Measurements from ENCODE around the gene EHMT1.
A peak's percentile ranks its signal among the peaks of the same experiment; 100 is the strongest.

EHMT1 gene

DNA sequence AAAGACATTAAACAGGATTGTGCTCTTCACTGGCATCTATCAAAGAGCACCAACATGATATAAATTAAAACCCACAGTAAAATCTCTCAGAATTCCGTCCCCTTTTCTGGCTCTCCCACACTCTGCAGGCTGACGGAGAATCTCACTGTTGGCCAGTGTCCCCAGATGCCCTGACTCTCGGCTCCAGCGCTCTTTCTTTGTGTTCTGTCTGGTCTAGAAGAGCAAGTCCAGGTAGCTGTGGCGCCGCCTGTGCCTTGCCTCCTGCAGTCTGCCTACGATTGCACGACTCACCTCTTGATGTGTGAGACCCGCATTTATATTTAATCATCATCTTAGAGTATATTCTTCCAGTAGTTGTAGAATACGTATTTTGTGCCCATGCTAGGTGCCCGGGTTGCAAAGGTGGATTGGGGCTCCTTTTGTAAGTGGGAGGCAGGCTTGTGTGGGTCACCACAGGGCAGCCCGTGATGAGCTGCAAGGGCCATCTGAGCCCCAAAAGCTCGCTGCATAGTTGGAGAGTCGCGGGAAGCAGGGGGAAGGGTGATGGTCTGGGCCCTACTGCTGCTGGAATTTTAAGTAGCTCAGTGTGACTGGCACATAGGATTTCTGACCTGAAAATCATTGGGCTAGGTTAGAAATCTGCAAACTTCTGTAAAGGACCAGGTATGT is 55.6 kb downstream of the EHMT1 start:
- DNase-seq (ENCODE audit: low spot score): no peak

DNA sequence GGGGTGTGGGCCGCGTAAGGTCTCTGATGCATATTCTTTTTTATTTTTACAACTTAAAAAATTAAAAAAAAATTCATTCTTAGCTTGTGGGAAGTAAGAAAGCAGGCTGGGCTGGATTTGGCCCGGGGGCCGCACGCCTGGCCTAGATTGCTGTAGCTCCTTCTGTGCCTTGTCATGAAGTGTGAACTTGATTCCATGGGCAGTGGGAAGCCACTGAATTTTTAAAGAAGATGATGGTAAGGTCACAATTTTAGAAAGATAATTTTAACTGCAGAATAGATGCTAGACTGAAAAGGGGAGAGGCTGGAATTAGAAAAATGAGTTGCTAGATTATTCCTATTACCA is 56.1 kb downstream of the EHMT1 start:
- DNase-seq (ENCODE audit: low spot score): no peak

DNA sequence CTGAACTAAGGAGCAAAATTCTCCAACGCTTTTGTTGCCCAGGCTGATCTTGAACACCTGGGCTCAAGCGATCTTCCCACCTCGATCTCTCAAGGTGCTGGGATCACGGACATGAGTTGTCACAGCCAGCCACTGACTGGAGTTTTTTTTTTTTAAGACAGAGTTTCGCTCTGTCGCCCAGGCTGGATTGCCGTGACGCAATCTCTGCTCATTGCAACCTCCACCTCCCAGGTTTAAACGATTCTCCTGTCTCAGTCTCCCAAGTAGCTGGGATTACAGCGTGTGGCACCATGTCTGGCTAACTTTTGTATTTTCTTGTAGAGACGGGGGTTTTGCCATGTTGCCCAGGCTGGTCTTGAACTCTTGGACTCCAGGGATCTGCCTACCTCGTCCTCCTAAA is 58.2 kb downstream of the EHMT1 start:
- DNase-seq (ENCODE audit: low spot score): no peak

DNA sequence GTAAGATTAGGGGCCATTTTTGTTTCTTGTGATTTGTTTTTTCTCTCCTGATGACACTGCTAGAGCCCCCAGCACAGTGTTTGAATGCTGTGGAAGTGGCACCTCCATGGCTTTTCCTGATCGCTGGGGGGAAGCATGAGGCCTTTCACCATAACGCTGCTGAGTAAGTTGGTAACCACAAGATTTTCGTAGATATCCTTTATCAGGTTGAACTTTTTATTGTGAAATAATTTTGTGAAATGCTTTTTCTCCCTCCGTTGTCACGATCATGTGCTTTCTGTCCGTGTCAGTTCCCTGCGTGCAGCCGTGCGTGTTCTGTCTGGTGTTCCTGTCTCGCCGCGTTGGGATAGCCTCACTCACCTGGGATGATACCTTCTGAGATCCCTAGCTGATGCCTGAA is 59.4 kb downstream of the EHMT1 start:
- DNase-seq (ENCODE audit: low spot score): no peak

DNA sequence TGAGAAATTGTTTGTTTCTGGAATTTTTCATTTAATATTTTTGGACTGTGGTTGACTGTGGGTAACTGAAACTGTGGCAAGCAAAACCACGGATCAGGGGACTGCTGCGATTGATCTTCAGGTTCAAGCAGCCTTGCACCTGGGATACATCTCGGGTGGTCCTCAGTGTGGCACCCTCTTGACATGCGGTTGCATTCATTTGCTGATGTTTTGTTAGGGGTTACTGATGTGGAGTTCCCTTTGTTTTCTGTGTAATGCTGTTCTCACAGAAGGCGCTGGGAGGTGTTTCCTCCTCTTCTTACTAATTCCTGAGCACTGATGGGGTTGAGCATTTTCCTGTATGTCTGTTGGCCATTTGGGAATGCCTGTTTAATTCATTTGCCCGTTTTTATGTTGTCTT is 60.4 kb downstream of the EHMT1 start:
- no peak for DNase-seq (ENCODE audit: low spot score)

DNA sequence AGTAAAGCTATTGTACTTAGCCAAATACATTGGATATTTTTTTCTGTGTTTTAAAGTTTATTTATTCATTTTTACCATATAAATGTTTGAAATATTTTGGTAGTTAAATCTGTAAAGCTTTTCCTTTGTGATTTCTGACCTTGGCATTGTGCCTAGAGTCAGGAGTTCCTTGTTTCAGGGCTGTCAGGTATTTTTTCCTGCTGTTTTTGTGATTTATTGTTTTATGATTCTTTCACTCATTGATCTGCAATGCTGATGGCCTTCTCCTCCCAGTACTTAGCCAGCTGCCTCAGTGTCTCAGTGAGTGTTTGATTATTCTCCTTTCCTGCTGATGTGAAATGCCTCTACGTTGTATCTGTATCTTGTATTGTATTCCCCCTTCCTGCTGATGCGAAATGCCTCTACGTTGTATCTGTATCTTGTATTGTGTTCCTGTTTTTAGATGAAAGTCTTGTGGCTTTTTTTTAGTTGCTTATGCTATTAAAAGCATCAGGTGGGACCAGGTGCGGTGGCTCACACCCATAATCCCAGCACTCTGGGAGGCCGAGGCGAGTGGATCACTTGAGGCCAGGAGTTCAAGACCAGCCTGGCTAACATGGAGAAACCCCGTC is 61.0 kb downstream of the EHMT1 start:
- DNase-seq (ENCODE audit: low spot score): no peak

DNA sequence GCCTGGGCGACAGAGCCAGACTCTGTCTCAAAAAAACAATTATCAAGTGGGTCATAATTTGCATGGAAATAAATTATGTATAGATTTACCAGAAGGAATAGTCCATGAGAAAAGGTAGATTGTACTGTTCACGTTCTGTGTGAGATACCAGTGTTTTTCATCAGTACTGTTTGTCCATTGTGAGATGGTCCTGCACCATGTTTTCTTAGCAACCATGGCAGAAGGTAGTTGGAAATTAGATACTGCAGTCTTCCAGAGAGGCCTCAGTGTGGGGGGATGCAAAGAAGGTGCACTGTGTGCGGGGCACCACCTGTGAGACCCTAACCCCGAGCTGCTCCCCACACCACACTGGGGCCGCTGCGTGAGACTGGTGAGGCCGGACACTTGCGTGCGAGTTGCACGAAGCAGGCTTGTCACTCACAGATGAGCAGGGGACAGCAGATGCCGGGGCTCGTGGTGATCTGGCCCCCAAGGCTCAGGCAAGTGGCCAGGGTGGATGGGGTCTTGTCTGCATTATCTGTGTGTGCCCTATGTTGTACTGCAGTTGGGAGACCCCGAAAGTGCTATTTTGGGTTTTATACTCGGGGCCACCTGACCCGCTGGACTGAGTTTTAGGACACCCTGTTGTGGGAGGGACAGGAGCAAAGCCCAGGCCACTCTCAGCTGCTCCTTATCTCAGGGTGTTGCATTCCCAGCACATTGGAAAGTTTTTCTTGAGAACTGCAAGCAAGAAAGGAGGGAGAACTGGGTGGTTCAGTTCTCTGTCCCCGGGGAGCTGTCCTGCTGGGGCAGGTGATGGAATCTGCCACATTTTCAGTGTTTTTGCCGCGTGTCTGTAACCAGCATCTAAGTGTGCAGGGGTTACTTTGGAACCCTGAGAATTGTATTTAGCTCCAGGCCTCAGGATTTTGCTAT is 61.9 kb downstream of the EHMT1 start:
- no peak for DNase-seq (ENCODE audit: low spot score)

DNA sequence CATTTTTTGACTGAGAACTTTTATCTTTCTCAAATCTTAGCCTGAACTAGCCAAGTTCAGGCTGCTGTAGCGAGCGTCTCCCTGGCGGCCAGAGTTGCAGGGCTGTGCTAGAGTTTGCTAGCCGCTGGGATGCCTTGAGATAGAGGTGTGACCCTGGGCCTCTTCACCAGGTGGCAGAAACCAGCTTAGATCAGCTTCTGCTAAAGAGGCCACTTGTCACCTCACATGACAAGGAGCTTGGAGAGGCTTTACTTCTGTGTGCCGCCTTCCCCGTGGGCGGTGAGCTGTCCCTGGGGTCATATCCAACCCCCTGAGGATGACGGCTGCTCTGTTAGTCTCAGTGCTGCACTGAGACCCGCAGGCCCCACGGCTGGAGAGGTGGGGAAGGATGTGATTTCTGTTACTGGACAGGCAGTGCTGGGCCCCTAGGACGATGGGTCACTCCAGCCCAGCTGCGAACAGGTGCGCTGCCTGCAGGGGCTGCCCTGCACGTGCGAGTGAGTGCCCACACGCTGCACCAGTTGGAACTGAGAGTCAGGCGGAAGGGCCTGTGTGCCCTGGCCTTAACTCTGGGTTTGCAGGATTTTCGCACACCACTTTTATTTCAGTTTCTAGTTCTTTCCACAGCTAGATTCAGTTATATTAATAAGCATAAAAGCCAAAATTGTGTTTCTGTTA is 63.8 kb downstream of the EHMT1 start:
- DNase-seq (ENCODE audit: low spot score): no peak

DNA sequence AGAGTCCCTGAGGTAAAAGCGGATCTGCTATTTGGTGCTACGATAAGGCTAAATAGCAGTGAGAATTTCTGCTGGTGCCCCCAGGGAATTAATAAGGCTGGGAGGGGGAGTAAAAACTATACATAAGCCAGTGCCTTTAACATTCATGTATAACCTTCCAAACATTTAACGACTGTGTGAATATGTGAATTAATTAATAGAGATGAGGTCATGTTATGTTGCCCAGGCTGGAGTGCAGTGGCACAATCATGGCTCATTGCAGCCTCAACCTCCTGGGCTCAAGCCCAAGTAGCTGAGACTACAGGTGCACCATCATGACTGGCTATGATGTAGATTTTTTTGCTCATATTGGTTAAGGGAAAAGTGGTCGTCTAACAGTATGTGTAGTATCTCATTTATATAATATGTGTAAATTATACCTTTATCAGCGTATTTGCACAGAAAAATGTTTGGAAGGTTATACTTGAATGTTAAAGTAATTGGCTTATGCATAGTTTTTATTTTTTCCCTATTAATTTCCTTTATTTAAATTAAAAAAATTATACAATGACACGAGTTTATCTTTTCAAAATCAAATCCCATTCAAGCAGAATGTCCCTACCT is 64.6 kb downstream of the EHMT1 start:
- no peak for DNase-seq (ENCODE audit: low spot score)

DNA sequence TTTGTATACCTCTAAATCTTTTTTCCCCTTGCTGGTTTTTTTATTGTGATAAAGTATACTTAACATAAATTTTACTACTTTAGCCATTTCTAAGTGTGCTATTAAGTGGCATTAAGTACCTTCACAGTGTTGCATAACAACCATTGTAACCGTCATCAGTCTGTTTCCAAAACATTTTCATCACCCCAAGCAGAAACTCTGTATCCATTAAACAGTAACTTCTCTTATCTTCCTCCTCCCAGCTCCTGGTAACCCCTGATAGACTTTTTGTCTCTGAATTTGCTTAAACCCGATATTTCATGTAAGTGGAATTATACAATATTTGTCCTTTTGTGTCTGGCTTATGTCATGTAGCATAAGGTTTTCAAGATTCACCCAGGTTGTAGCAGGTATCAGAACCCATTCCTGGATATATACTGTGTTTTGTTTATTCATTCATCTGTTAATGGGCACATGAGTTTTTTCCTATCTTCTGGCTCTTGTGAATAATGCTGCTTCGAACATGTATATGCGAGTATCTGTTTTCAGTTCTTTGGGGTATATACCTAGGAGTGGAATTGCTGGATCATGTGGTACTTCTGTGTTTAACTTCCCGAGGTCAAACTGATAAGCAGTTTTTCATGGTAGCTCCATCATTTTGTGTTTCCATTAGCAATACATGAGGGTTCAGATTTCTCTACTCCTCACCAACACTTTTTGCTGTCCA is 66.4 kb downstream of the EHMT1 start:
- DNase-seq (ENCODE audit: low spot score): no peak

DNA sequence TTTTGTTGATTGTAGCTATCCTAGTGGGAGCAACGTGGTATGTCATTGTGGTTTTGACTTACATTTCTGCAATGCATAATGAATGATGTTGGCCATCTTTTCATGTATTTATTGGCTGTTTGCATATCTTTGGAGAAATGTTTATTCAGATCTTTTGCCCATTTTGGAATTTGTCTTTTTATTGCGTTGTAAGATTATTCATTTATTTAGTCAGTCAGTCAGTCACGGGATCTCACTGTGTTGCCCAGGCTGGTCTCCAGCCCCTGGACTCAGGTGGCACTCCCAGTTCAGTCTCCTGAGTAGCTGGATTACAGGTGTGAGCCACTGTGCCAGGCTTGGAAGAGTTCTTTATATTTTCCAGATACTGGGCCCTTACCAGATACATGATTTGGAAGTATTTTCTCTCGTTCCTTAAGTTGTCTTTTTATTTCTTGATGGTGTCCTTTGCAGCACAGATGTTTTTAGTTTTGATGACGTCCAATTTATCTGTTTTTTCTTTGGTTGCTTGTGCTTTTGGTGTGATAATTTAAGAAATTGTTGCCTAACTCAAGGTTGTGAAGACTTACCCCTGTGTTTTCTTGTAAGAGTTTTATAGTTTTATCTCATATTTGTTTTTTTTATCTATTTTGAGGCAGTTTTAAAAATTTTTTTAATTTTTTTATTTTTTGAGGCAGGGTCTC is 67.1 kb downstream of the EHMT1 start:
- DNase-seq (ENCODE audit: low spot score): no peak

DNA sequence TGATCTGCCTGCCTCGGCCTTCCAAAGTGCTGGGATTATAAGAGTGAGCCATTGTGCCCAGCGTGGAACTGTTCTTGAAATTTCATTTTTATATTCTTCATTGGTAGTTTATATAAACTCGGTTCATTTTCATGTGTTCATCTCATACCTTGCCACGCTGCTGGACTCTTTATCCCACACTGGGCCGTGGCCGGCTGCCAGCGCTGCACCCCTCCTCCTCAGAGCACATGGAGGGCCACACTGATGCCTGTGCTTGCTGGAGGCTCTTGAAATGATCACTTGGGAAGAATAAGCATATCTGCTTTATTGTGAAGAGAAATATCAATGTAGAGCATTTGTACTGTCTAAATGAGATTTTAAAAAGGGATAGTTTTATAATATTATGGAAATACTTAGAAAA is 69.5 kb downstream of the EHMT1 start:
- no peak for DNase-seq (ENCODE audit: low spot score)

DNA sequence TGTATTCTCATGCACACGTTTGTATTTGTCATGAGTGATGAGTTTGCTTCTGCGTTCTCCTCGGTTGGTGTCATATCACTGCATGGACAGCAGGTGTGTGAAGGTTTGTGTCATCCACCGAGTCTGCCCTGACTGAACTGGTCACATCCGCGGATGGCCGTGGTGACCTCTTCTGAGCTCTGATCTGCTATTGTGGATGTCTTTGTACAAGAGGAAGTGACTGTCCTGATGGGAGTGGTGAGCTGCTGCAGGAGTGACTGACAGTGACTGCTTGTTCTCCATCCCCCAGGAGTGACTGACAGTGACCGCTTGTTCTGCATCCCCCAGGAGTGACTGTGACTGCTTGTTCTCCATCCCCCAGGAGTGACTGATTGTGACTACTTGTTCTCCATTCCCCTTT is 69.9 kb downstream of the EHMT1 start:
- no peak for DNase-seq (ENCODE audit: low spot score)

DNA sequence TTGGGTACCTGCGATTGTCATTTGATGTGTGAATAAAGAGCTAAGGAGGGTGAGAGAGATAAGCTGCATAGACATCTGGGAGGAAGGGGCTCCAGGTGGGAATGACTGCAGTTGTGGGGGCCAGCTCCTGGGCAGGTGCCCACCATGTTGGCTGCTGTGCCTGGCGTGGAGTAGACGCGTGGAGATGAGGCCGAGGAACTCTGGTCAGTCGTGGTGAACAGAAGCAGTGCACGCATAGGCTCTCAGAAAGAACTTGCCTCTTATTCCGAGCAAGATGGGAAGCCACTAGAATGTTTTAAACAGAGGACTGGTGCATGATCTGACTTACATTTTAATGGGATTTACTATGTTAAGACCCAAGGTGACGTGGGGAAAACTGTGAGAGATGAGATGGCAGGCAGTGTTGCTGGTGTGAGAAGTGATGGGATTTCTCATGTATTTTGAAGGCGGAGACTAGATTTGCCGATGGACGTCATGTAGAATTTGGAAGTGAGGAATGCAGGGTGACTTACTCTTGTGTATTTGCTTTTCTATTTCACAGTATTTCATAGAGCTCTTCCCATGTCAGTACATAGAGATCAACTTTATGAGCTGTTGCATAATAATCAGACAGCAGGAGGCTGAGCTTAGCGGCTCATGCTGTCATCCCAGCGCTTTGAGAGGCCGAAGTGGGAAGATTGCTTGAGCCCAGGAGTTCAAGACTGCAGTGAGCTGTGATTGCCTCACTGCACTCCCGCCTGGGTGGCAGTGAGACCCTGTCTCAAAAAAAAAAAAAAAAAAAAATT is 71.1 kb downstream of the EHMT1 start:
- DNase-seq (ENCODE audit: low spot score): peak; percentile 73

DNA sequence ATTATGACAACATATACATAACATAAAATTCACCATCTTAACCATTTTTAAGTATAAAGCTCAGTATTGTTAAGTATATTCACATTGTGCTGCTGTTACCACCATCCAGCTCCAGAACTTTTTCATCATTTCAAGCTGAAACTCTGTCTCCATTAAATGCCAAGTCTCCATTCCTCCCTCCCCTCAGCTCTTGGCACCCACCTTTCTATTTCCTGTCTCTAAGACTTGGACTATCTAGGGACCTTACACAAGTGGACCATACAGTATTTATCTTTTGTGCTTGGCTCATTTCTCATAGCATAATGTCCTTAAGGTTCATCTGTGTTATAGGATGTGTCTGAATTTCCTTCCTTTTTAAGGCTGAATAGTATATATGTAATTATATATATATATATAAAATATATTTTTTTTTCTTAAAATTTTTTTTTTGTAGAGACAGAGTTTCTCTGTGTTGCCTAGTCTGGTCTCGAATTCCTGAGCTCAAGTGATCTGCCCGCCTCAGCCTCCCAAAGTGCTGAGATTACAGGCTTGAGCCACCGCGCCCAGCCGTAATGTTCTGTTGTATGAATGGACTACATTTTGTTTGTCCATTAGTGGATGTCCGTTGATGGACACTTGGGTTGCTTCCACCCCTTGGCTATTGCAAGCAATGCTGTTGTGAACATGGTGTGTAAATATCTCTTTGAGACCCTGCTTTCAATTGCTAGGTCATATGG is 72.3 kb downstream of the EHMT1 start:
- DNase-seq (ENCODE audit: low spot score): no peak

DNA sequence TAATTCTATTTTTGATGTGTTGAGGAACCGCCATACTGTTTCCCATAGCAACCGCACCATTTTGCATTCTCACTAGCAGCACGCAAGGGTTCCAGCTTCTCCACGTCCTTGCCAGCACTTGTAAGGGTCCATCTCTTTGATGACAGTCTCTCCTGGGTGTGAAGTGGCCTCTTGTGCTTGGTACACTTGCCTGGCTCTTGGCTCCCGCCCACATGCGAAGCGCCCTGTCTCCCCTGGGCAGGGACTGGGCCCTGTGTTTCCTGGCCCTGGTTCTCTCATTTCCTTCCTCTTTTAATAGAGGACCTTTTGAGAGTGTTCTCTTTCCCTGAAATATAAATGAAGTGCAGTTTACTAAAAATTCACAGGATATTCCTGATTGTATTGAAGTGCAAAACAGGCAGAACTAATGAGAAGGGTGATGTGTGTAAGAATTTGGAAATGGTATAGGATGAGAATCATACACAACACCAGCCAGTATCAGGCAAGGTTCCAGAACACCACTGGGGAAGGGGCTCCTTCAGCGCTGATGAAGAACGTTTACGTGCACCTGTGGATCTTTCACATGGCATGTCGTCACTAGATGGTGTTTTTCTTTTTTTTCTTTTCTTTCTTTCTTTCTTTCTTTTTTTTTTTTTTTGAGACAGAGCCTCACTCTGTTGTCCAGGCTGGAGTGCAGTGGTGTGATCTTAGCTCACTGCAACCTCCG is 73.0 kb downstream of the EHMT1 start:
- no peak for DNase-seq (ENCODE audit: low spot score)

DNA sequence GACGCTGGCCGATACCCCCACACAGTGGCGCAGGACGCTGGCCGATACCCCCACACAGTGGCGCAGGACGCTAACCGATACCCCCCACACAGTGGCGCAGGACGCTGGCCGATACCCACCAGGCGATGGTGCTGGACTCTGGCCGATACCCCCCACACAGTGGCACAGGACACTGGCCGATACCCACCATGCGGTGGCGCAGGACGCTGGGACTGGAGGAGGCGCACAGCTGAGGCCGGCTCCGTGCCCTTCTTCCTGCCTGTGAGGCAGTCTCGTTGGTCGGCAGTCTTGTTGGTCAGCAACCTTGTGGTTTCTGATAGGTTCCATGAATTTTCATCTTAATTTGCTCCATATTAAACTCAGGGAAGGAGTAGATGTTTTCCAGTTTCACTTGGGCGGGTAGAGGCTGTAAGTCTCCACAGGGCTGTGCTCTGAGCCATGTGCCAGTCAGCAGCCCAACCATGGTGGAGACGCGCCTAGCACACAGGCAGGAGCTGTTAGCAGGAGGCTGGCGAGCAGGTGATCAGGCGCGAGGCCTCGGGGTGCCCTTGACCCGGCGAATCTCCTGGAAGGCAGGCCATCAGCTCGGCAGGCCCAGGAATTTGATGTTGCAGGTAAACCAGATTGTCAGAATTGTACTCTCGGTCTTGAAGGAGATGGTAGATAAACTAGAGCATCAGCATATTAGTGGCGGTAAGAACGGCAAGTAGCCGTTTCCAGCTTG is 75.6 kb downstream of the EHMT1 start:
- no peak for DNase-seq (ENCODE audit: low spot score)

Data from HuH-7 (cell line).